Mammary epithelial cell (primary cell): ENCODE results near the gene ODAD3.

Experiments
- CTCF ChIP-seq, 2 donors: IDR thresholded peaks in 1 of 2; conservative IDR thresholded peaks in 1 of 2; 2 replicates each; pipeline ENCODE4 v1.5.1; 2011 to 2012; ENCODE audit warnings: inconsistent platforms in 2 of 2, low read length in 2 of 2, mild to moderate bottlenecking in 2 of 2, control low read depth in 1 of 2, low read depth in 1 of 2; ENCODE audit not compliant: insufficient read depth in 1 of 2; ENCODE audit errors: extremely low read depth in 1 of 2
- EZH2 ChIP-seq: IDR thresholded peaks from 2 replicates; pipeline ENCODE4 v1.6.1; 2012; ENCODE audit warnings: low read length, inconsistent platforms, borderline replicate concordance

- TF ChIP-seq CTCF (conservative IDR thresholded peaks at IDR 0.05 in 1 of 2, IDR thresholded peaks at IDR 0.05 in 1 of 2; ENCODE audit: extremely low read depth in 1 of 2, insufficient read depth in 1 of 2, low read depth in 1 of 2, low read length in 2 of 2) = no peak
- TF ChIP-seq EZH2 = no peak
Observed at GRCh38 chr19:11400798-11401197, 34.1 kb downstream of the ODAD3 start.
